ENCODE data around the gene ERV3-1. TPM values are rescaled to one million over a fixed set of nuclear protein-coding genes. Genes with fewer than 3 reads are reported as not detected.

Gene ERV3-1
- total RNA-seq, 2 donors from 2014 or later: 38.2 to 44.6 TPM

DNA sequence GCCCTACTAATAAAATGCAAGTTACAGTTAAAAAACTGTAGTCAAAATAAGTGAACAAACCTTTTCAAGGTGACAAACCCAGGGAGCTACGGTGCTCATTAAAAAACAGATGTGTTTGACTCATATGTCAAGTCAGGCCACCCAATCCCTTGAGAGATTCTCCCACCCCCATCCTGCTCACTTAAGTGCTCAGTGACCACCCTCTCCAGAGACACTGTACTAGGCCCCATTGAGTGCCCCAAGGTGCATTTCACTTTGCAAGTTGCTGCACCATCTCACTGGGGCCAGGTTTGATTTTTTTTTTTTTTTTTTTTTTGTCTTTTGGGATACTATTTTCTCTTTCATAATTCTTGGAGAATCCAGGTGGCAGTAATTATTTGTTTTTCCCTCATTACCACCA lies 1.9 kb downstream of the ERV3-1 start:
- H3K4me1 Mint-ChIP-seq: peaks cover 18% of the 10 kb centered on the region
- peaks cover 35% of the 10 kb centered on the region for H3K36me3 ChIP-seq (ENCODE audit: control insufficient read depth, insufficient read depth, low read length)
- WGBS, 2 experiments (ENCODE audit: insufficient coverage in 1 of 2, insufficient read length in 1 of 2): 95 to 100% methylated on average over 1 of the region's 1 CpG
- peak overlapping the region; percentile 96 for H3K4me3 Mint-ChIP-seq
- no peak for DNase-seq
- H3K27me3 ChIP-seq (ENCODE audit: control insufficient read depth, insufficient read depth, low read length, poor library complexity, severe bottlenecking): no peaks in the 10 kb centered on the region
- no peak for TF ChIP-seq CTCF (conservative IDR thresholded peaks at IDR 0.05)
- H3K27me3 Mint-ChIP-seq (ENCODE audit: insufficient read depth): no peaks in the 10 kb centered on the region
- no peak overlapping the region for H3K9ac ChIP-seq (ENCODE audit: extremely low read depth, low read length, poor library complexity, severe bottlenecking)
- peaks cover 23% of the 10 kb centered on the region for H3K9me3 Mint-ChIP-seq
- H3K9me3 ChIP-seq (ENCODE audit: control insufficient read depth, low read length): peaks cover 37% of the 10 kb centered on the region
- peak overlapping the region; percentile 87 for H3K4me3 ChIP-seq (ENCODE audit: low read length)
- H3K27ac ChIP-seq (ENCODE audit: low read depth, low read length): no peak overlapping the region
- peak overlapping the region; percentile 13 for H3K27ac Mint-ChIP-seq
- no peaks in the 10 kb centered on the region for H3K4me1 ChIP-seq (ENCODE audit: control insufficient read depth, insufficient read depth, low read length)
- peaks cover 45% of the 10 kb centered on the region for H3K36me3 Mint-ChIP-seq (ENCODE audit: low read depth)

DNA sequence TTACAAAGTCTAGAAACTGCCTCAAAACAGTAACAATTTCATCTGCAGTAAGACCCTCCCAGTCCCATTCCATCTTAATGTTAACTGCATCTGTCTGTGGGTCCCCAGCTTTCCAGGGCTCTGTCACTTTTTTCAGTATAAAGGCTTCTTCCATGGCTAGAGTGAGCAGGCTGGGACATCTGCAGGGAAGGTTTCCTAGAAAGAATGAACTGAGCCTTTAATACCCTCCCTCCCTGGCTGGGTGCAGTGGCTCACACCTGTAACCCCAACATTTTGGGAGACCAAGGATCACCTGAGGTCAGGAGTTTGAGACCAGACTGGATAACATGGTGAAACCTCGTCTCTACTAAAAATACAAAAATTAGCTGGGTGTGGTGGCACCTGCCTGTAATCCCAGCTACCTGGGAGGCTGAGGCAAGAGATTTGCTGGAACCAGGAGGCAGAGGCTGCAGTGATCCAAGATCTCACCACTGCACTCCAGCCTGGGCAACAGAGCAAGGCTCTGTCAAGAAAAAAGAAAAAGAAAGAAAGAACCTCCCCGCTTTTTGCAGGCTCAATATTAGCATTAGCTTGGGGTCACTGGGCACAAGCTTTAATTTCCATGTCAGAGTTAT lies 3.4 kb downstream of the ERV3-1 start:
- 95 to 100% methylated on average over 1 to 2 of the region's 2 CpGs for WGBS, 2 experiments (ENCODE audit: insufficient coverage in 1 of 2, insufficient read length in 1 of 2)
- peaks cover 38% of the 10 kb centered on the region for H3K9me3 Mint-ChIP-seq
- no peaks in the 10 kb centered on the region for H3K4me1 ChIP-seq (ENCODE audit: control insufficient read depth, insufficient read depth, low read length)

GRCh38 chr7:65001291-65001814 lies 5.1 kb downstream of the ERV3-1 start:
- Histone ChIP-seq H3K27ac (ENCODE audit: low read depth, low read length) (no peak overlapping the region), H3K36me3 (ENCODE audit: control insufficient read depth, insufficient read depth, low read length) (peaks cover 57% of the 10 kb centered on the region), H3K4me1 (ENCODE audit: control insufficient read depth, insufficient read depth, low read length) (no peaks in the 10 kb centered on the region), H3K9ac (ENCODE audit: extremely low read depth, low read length, poor library complexity, severe bottlenecking) (no peak overlapping the region), H3K9me3 (ENCODE audit: control insufficient read depth, low read length) (peaks cover 68% of the 10 kb centered on the region), H3K27me3 (ENCODE audit: control insufficient read depth, insufficient read depth, low read length, poor library complexity, severe bottlenecking) (no peaks in the 10 kb centered on the region), H3K4me3 (ENCODE audit: low read length) (peak overlapping the region; percentile 62)
- TF ChIP-seq CTCF (conservative IDR thresholded peaks at IDR 0.05): no peak
- H3K27ac Mint-ChIP-seq: no peak overlapping the region
- H3K36me3 Mint-ChIP-seq (ENCODE audit: low read depth): peaks cover 77% of the 10 kb centered on the region
- H3K4me1 Mint-ChIP-seq: peaks cover 13% of the 10 kb centered on the region
- no peak for DNase-seq
- peaks cover 55% of the 10 kb centered on the region for H3K9me3 Mint-ChIP-seq
- no peak overlapping the region for H3K4me3 Mint-ChIP-seq
- H3K27me3 Mint-ChIP-seq (ENCODE audit: insufficient read depth): no peaks in the 10 kb centered on the region
- WGBS, 2 experiments (ENCODE audit: insufficient coverage in 1 of 2, insufficient read length in 1 of 2): 0% methylated on average over 1 of the region's 1 CpG; no CpG with 5 or more reads in 1 of the 2 experiments

More for the DNA sequence above, 3.4 kb downstream of the ERV3-1 start:
- no peak for TF ChIP-seq CTCF (conservative IDR thresholded peaks at IDR 0.05)
- Mint-ChIP-seq H3K36me3 (ENCODE audit: low read depth) (peaks cover 60% of the 10 kb centered on the region), H3K27ac (no peak overlapping the region), H3K27me3 (ENCODE audit: insufficient read depth) (no peaks in the 10 kb centered on the region), H3K4me3 (no peak overlapping the region), H3K4me1 (peaks cover 18% of the 10 kb centered on the region)
- no peak overlapping the region for H3K4me3 ChIP-seq (ENCODE audit: low read length)
- DNase-seq: no peak
- no peak overlapping the region for H3K27ac ChIP-seq (ENCODE audit: low read depth, low read length)
- H3K36me3 ChIP-seq (ENCODE audit: control insufficient read depth, insufficient read depth, low read length): peaks cover 50% of the 10 kb centered on the region
- no peaks in the 10 kb centered on the region for H3K27me3 ChIP-seq (ENCODE audit: control insufficient read depth, insufficient read depth, low read length, poor library complexity, severe bottlenecking)
- no peak overlapping the region for H3K9ac ChIP-seq (ENCODE audit: extremely low read depth, low read length, poor library complexity, severe bottlenecking)
- peaks cover 52% of the 10 kb centered on the region for H3K9me3 ChIP-seq (ENCODE audit: control insufficient read depth, low read length)
